K562 (cell line): ENCODE data around the gene TTLL8. TPM values are rescaled to one million over a fixed set of nuclear protein-coding genes. Genes with fewer than 3 reads are reported as not detected.

Experiments
- ADNP ChIP-seq: fragments of 200-800 bp; sonication (Bioruptor generic); IDR thresholded peaks from 2 replicates; pipeline ENCODE4 v1.6.1; 2016; ENCODE audit warnings: missing genetic modification characterization, missing compliant biosample characterization
- ARHGAP35 ChIP-seq: fragments of 450-650 bp; IDR thresholded peaks from 2 replicates; pipeline ENCODE4 v1.6.1; 2018; ENCODE audit not compliant: partially characterized antibody
- ARNT ChIP-seq, 2 experiments: fragments of 450-650 bp; IDR thresholded peaks; 2 replicates each; pipeline ENCODE4 v1.6.1; 2016; ENCODE audit warnings: mild to moderate bottlenecking in 1 of 2
- CAMTA2 ChIP-seq: fragments of 250-450 bp; sonication (Bioruptor Pico); conservative IDR thresholded peaks from 2 replicates; pipeline ENCODE4 v1.5.1; 2022
- ELF4 ChIP-seq: fragments of 450-650 bp; formaldehyde crosslinking; IDR thresholded peaks from 2 replicates; pipeline ENCODE4 v1.4.0; 2022; ENCODE audit warnings: missing genetic modification characterization
- ETV6 ChIP-seq, 3 experiments: fragments of 150-350 bp in 1 of 3; sonication (generic) in 1 of 3; formaldehyde crosslinking in 1 of 3; IDR thresholded peaks; 2 replicates each; pipeline versions ENCODE4 v1.6.1 to v1.8.0; 2014 to 2022; ENCODE audit warnings: borderline replicate concordance in 2 of 3, low read depth in 2 of 3, antibody characterized with exemption in 1 of 3, low read length in 1 of 3, mild to moderate bottlenecking in 1 of 3, missing genetic modification reagents in 1 of 3
- HDAC1 ChIP-seq, 2 experiments: fragments of 450-650 bp; IDR thresholded peaks; 2 replicates each; pipeline ENCODE4 v1.6.1; 2016 to 2017; ENCODE audit warnings: inconsistent platforms in 1 of 2, mild to moderate bottlenecking in 1 of 2, moderate library complexity in 1 of 2
- HDGF ChIP-seq: fragments of 450-650 bp; IDR thresholded peaks from 2 replicates; pipeline ENCODE4 v1.6.1; 2016
- HMG20A ChIP-seq: fragments of 450-650 bp; formaldehyde crosslinking; conservative IDR thresholded peaks from 2 replicates; pipeline ENCODE4 v1.4.0; 2020; ENCODE audit warnings: mild to moderate bottlenecking, mixed read lengths
- NCOA4 ChIP-seq: fragments of 450-650 bp; IDR thresholded peaks from 2 replicates; pipeline ENCODE4 v1.6.1; 2018; ENCODE audit warnings: mild to moderate bottlenecking; ENCODE audit not compliant: partially characterized antibody
- NRF1 ChIP-seq, 2 experiments: fragments of 450-650 bp; IDR thresholded peaks in 1 of 2; conservative IDR thresholded peaks in 1 of 2; 2 replicates each; pipeline ENCODE4 v1.6.1; 2014; ENCODE audit warnings: mild to moderate bottlenecking in 2 of 2
- RHOXF2B ChIP-seq: fragments of 250-450 bp; sonication (Bioruptor Pico); conservative IDR thresholded peaks from 2 replicates; pipeline ENCODE4 v1.5.1; 2021
- SMARCA4 ChIP-seq: fragments of 450-650 bp; IDR thresholded peaks from 2 replicates; pipeline ENCODE4 v1.6.1; 2016
- SMARCA5 ChIP-seq: fragments of 450-650 bp; IDR thresholded peaks from 2 replicates; pipeline ENCODE4 v1.6.1; 2016
- TAL1 ChIP-seq: fragments of 450-650 bp; IDR thresholded peaks from 2 replicates; pipeline ENCODE4 v1.6.1; 2016; ENCODE audit warnings: mild to moderate bottlenecking
- TRIM24 ChIP-seq, 2 experiments: fragments of 450-650 bp; IDR thresholded peaks; 2 replicates each; pipeline ENCODE4 v1.6.1; 2016
- ZBTB40 ChIP-seq, 2 experiments: fragments of 450-650 bp in 1 of 2; sonication (generic) in 1 of 2; formaldehyde crosslinking in 1 of 2; IDR thresholded peaks; 2 replicates each; pipeline versions ENCODE4 v1.7.1 to v1.9.0; 2016 to 2022; ENCODE audit warnings: inconsistent platforms in 1 of 2, mild to moderate bottlenecking in 1 of 2, missing genetic modification reagents in 1 of 2
- ZNF12 ChIP-seq: sonication (generic); formaldehyde crosslinking; IDR thresholded peaks from 2 replicates; pipeline ENCODE4 v1.4.0; 2020; ENCODE audit warnings: mild to moderate bottlenecking, missing genetic modification reagents
- ZNF217 ChIP-seq: sonication (generic); formaldehyde crosslinking; IDR thresholded peaks from 2 replicates; pipeline ENCODE4 v1.8.0; 2022; ENCODE audit warnings: mild to moderate bottlenecking, missing genetic modification reagents
- polyA plus RNA-seq, 8 experiments: library from polyadenylated mRNA; depleted of rRNA in 4 of 8; stranded (reverse) in 5 of 8; unstranded in 3 of 8; fragments of >200 nt; fragmentation: Nextera tagmentation in 2 of 8; fragmentation: Illumina TruSeq in 1 of 8; extraction: Ambion mirVana in 2 of 8; extraction: Trizol in 1 of 8; gene quantifications; 2 replicates each; pipeline versions ENCODE4 v1.2.1 to v1.2.3, GENCODE V29; 2011 to 2014; ENCODE audit warnings: inconsistent platforms in 1 of 8, missing spikeins in 1 of 8
- total RNA-seq, 7 experiments: library from RNA; depleted of rRNA in 6 of 7; stranded (reverse); fragments of >200 nt in 6 of 7; fragmentation: Illumina TruSeq in 2 of 7; extraction: Trizol in 2 of 7; gene quantifications; 2 replicates each; pipeline versions ENCODE4 v1.2.1 to v1.2.3, GENCODE V29; 2011 to 2021; ENCODE audit warnings: low replicate concordance in 1 of 7

The TTLL8 gene
- total and polyA plus RNA-seq, 9 of the 15 experiments (the other 6 are each of a cell fraction or from before 2014, with no cell fraction given): not detected

- no peak for TF ChIP-seq HMG20A (CRISPR knock-in tag)
- TF ChIP-seq TAL1: peak; percentile 34; the same call in 1 of the 2 replicates
- TF ChIP-seq TRIM24 (IDR thresholded peaks at IDR 0.05): peak in 1 of 2 experiments; percentile 34; a peak in 1 of 4 replicates
- peak; percentile 61 for TF ChIP-seq NCOA4
- TF ChIP-seq RHOXF2B (CRISPR knock-in tag): no peak
- TF ChIP-seq ETV6 (IDR thresholded peaks at IDR 0.05; ENCODE audit: borderline replicate concordance in 1 of 2, low read depth in 2 of 2, low read length in 1 of 2): no peak
- no peak for TF ChIP-seq ETV6 (CRISPR knock-in tag; IDR thresholded peaks at IDR 0.05; ENCODE audit: borderline replicate concordance)
- peak; percentile 75; the same call in 1 of the 2 replicates for TF ChIP-seq ELF4
- peak; percentile 54; the same call in 1 of the 2 replicates for TF ChIP-seq SMARCA4
- TF ChIP-seq CAMTA2 (CRISPR knock-in tag): no peak
- TF ChIP-seq ZBTB40 (IDR thresholded peaks at IDR 0.05): peak; percentile 49
- TF ChIP-seq ZBTB40 (CRISPR knock-in tag; IDR thresholded peaks at IDR 0.05): no peak
- no peak for TF ChIP-seq ARHGAP35
- TF ChIP-seq ARNT (IDR thresholded peaks at IDR 0.05): peak; percentile 33 to 64; a peak in 1 of 4 replicates
- TF ChIP-seq ZNF217 (CRISPR knock-in tag): no peak
- peak; percentile 74 for TF ChIP-seq ADNP (tag)
- TF ChIP-seq SMARCA5: peak; percentile 82; the same call in 1 of the 2 replicates
- TF ChIP-seq HDAC1 (IDR thresholded peaks at IDR 0.05): peak in 1 of 2 experiments; percentile 81; a peak in 2 of 4 replicates
- TF ChIP-seq HDGF: peak; percentile 96
- no peak for TF ChIP-seq ZNF12 (CRISPR knock-in tag)
- TF ChIP-seq NRF1 (conservative IDR thresholded peaks at IDR 0.05 in 1 of 2, IDR thresholded peaks at IDR 0.05 in 1 of 2): peak; percentile 49 to 58
Observed at GRCh38 chr22:49975543-49976389, 82.3 kb downstream of the TTLL8 start (continued).
